ENCODE data around the gene BICD1.

BICD1 gene

DNA sequence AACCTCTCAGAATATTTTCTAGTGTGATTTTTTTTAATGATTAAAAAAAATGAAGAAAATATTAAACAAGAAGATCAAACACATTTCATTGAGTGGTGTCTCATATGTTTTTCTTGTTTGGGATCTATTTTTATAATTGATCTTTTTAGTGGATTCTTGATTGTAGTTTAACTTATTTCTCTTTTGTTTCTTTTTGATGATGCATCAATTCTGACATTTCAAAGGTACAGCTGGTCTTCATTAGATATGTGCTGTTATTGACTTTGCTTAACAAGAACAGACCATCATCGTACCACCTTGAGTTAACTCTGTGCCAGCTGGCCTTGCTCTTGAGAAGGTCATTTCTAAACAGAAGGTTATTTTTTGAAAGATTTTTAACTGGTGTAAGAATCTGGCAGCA, 246.9 kb downstream of the BICD1 start:
- no peak for DNase-seq

DNA sequence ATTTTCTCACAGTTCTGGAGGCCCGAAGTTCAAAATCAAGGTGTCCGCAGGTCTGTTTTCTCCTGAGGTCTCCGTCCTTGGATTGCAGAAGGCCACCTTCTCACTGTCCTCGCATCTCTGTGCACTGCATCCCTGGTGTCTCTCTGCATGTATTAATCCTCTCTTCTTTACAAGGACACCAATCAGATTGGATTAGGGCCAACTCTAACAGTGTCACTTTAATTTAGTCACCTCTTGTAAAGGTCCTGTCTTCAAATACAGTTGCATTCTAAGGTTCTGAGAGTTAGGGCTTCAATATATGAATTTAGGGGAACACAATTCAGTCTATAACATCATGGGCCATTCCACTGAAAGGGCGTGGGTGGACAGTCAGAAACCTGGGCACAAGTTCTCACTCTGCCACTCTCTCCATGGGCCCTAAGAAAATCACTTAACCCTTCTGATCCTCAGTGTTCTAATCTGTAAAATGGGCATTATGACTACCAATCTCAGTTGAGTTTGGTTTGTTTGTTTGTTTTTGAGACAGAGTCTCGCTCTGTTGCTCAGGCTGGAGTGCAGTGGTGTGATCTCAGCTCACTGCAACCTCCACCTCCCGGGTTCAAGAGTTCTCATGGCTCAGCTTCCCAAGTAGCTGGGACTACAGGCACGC, 251.1 kb downstream of the BICD1 start:
- DNase-seq = no peak

DNA sequence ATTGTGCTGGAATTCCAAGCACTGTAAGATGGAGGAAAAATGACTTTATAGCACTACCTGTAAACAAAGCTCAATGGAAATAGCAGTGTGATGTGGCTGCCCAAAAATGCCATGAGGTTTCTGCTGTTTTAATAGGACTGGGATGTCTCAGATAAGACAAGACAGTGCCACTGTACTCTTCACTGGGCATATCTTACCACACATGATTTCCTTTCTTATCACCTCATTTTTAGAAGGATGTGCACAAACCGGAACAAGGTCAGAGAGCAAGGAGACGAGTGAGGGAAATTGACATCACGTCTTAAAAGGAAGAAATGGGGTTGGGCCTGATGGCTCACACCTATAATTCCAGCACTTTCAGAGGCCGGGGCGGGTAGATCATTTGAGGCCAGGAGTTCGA, 254.3 kb downstream of the BICD1 start:
- no peak for DNase-seq

DNA sequence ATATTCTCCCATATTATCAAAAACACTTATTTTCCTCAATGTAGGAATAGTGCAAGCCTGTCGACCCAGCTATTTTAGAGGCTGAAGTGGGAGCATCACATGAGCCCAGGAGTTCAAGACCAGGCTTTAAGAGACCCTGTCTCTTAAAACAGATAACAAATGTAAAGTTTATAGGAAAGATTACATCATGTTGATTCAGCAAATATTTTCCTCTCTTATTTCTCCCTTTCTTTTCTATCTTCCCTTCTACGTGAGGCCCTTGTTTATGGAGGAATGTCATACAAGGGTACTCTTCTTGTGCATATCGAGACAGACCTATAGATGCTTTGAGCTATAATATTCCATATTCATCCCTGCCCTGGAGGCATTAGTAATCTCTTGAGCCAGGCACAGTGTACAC, 256.2 kb downstream of the BICD1 start:
- DNase-seq = no peak

DNA sequence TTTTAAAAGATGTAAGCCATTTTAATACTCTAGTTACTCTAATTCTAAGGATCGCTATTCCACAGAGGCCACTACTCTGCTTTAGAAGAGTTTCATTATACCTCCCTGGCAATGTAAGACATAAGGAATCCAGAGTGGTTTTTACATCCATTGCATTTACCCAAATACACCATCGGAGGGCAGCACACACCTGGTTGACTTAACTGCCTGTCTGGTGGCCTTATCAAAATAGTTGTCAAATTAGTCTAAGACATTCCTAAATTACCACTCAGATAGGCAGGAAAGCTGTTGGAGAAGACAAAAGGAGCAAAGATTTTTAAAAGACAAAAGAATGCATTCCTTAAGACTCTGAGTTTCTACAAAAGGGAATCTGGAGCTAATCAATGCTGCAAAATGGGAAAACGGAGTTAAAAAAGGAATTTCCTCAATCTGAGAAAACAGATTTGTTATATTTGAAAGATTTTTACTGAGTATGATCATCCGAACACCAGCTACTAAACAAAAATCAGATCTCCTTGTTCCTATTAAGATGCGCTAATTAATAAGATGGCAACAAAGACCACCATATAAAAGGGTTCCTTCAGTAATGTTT, 258.9 kb downstream of the BICD1 start:
- peak; percentile 18 for DNase-seq

DNA sequence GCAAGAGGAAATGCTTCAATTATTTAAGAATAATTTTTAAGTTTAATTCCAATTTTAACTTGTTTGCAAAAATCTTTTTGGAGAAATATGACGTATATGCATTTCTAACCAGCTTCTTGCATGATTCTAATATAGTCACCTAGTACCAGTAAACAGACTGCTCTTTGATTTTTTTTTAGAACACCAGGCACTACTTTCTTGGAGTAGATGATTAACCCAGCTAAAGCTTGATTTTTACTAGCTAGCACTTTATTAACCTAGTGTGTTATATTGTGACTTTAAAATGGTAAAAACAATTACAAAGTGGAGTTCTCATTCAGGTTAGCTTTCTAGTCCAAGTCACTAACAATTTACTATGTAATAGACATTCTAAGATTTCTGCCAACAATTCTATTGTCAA, 260.1 kb downstream of the BICD1 start:
- no peak for DNase-seq

DNA sequence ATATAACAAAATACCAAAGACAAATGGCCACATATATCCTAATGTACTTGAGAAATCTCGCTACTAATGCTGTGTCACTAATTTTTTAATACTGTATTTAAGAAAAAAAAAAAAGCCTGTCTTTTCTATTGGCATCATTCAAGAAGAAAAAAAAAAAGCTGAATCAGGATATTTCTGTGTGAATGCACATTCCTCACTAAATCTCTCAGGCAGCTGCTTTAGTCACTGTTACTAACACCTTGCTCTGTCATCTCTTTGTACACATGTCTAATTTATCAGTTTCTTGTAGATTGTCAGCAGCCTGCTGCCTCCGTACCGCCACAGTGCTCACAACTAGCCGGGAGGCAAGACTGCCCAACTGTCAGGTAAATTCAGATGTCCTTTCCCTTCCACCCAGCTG, 260.7 kb downstream of the BICD1 start:
- DNase-seq = no peak

DNA sequence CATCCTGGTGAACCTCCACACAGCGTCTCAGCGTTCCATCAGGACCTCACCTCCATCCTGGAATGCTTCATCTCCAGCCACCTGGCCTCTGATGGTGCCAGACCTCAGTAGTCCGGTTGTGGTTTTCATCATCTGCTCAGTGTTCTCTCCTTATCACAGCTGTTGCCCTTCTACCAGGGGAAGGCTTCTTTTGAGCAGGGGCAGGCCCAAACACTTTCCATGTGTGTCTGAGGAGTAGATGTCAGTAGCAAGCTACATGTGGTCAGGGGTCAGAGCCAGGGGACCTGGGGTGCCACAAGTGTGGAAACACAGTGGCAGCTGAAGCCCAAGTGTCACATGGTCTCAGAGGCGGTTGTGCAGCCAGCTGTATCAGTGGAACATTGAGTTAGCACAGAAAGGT, 262.6 kb downstream of the BICD1 start:
- no peak for DNase-seq

DNA sequence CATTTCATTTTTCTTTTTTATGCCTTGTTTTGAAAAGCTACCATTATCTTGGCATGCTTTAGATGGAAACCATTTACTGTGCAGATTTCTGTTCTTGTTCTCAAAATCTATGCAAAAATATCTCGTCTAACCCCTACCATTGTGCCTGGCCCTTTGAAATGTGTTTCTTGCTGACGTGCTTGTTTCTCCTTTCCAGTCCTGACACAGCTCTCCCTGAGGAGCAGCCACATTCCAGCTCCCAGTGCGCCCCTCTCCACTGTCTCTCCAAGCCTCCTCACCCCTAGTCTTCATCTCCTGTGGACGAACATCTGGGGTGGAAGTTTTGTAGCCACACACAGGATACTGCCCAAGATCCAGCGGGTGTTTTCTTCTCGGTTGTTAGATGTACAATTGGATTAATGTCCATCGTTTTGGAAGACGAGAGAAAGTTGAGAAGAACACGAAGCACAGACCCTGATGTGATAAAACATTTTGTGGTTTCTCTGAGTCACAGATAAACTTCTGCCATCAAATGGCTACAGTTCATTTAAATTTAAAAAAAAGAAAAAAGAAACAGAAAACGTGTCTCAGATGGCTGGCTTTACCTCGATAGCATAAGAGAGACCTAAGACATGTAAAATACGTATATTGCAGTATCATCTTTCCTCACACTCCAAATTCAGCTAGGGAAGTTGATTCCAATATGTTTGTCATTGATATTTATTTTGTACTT, 270.9 kb downstream of the BICD1 start:
- DNase-seq = no peak

DNA sequence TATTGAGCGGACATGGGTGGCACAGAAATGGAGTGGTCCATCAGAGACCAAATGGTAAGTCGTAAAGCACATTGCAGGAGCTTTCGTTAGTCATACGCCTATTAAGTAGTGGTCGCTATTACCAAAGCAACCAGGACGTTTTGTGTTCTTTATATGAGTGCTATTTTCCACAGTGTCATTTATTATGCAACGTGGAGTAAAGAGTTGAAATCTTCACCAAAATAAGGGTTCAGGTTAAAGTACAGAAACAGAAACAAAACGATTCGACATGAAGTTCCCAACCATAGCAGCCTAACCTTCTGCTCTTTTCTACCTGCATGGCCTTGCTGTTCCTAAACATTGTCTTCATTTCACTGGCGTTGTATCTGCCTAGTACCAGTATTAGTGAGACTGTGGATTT, 272.6 kb downstream of the BICD1 start:
- no peak for DNase-seq

DNA sequence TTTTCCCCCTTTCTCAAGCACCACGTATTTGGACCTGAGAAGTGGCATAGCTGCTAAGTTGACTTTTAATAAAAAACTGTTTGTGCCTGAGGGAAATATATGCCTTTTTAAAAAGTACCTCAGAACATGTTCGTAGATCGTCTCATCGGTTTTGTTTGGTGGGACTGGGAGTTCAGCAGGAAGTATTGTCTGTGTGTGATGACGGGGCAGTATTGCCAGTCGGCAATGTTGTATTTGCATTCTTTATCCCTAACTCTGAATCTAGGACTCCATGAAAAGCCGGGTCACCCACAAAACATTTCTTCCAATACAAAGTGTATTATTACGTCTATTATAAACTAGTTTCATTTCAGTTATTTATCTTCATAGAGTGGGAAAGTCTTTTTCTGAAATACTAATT, 273.0 kb downstream of the BICD1 start:
- no peak for DNase-seq

DNA sequence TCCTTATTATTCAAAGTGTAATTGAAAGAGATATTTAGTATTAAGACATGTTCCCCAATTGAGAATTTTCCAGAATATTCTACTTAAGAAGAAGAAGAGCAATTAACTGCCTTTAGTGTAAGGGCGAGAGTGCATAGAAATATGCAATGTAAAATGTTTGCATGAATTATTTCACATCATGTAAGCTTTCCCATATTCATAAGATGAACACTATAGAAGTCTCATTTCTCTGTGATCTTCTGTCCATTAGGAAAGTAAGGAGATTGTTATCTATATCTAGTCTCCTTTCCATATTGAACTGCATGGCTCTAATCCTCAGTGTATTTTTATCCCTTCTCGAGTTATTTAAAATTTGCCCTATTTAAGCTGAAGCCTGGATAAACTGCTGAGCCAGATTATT, 275.6 kb downstream of the BICD1 start:
- DNase-seq = no peak

DNA sequence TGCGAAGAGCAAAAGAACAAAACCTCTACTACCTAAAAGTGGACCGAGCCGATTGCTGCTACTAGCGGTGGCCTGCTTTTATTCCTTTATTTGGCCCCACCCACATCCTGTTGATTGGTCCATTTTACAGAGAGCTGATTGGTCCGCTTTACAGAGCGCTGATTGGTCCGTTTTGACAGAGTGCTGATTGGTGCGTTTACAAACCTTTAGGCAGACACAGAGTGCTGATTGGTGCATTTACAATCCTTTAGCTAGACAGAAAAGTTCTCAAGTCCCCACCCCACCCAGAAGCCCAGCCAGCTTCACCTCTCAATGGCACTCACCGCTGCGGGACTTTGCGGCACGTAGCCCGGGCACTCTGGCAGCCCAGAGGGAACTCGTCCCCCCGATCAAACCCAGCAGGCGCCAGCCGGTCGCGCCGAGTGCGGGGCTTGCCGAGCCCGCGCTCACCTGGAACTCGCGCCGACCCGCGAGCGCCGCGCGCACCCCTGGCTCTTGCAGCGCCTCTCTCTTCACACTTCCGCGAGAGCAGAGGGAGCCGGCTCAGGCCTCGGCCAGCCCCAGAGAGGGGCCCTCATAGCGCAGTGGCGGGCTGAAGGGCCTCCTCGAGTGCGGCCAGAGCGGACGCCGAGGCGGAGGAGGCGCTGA, 284.0 kb downstream of the BICD1 start:
- DNase-seq = peak; percentile 67

DNA sequence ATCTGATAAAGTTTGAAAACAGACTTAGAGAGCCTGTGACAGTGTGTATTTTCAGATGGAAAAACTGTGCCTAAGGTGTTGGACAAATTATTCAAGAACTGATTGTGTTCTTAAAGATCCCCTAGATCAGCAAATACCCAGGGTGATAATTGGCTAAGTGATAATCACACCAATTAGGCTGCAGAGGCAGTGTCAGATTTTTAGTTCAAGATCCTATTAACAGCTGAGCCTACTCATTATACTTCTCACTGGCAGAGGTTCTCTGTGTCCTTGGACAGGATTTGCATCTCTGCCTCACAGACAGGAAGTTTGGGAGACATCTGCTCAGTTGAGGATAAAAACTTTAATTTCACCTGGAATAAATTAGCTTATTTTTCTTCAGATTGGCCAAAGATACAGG, 288.4 kb downstream of the BICD1 start:
- no peak for DNase-seq

DNA sequence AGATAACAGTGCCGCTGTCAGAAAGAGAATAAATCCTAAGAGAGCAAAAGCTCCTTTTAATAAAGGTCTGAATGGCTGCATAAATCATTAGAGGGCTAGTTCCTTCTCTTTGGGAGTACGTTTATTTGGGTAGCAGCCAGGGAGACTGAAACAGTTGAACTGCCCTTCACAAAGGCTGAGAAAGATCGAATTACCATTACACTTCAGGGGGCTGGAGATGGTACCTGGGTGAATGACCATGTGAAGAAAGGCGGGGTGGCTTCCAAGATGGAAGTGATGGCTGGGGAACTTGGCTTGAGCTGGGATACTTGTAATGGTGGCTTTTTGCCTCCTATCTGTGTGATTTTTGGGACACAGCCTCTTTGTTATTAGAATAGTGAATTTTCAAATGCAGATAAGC, 291.0 kb downstream of the BICD1 start:
- DNase-seq = no peak

DNA sequence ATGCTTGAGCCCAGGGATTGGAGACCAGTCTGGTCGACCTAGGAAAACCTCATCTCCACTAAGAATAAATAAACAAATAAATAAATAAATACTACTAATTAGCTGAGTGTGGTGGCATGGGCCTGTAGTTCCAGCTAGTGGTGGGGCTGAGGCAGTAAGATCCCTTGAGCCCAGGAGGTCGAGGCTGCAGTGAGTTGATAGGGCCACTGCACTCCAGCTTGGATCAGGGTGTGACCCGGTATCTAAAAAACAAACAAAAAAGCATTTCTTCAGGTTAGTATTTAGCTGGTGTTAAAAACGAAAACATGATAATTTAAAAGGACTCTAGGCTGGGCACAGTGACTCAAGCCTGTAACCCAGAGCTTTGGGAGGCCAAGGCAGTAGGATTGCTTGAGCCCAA, 291.5 kb downstream of the BICD1 start:
- DNase-seq = no peak

DNA sequence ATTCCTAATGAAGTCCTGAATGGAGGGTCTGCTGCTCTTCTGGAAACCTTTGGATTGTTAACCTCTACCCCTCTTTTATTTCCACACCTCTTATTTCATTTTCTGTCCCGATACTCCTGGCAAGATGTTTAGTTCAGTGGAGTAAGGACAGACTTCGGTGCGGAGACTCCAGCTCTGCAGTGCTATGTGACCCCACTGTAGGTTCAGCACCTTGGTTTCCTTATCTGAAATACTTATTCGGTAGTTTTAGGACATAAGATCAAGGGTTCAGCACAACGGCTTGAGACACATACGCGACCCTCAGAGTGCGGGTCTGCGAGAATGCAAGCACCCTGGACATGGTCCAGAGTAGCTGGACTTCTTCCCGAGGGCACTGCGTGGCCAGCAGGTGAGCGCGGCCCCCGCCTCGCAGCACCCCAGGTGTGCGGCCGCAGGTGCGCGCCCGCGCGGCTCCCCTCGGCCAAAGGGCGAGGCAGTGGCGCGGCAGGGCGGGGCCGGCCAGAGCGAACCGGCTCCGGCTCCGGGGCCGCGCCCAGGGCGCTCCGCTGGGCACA, 292.2 kb downstream of the BICD1 start:
- DNase-seq = peak; percentile 62

DNA sequence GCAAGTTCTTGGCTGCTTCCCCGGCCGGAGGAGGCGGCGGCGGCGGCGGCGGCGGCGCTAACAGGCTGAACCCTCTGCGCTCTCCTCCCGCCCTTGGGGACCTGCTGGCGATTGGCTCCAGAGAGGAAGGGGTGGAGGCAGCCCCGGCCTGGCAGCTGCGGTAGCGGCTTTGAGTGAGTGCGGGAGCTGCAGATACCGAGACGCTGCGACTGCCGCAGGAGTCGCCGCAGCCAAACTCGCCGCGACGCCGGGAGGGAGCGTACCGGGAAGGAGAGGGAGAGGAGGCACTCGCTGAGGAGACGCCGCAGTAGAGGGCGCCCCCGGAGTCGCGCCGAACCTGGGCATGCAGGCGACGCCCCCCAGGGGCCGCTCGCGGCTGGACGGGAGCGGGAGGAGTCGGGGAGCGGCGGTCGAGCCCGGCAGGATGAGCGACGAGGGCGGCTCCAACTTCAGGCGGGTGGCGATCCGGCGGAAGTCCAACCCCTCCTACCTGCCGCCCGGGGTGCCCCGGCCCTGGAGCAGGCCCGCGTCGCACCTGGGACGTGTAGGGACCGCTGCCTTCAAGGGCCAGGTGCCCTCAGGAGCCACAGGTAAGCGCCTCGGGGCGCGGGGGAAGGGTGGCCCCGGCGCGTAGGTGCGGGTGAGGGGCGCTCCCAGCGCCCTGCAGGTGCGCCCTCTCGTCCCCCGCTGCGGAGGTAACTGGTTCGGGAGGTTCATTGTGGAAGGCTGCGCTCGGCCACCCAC, 292.9 kb downstream of the BICD1 start, which contains the start of gene FGD4:
TSS of gene FGD4 (plus strand) at position 189 of the 744 bp plus-strand sequence.
- DNase-seq = peak; percentile 95

DNA sequence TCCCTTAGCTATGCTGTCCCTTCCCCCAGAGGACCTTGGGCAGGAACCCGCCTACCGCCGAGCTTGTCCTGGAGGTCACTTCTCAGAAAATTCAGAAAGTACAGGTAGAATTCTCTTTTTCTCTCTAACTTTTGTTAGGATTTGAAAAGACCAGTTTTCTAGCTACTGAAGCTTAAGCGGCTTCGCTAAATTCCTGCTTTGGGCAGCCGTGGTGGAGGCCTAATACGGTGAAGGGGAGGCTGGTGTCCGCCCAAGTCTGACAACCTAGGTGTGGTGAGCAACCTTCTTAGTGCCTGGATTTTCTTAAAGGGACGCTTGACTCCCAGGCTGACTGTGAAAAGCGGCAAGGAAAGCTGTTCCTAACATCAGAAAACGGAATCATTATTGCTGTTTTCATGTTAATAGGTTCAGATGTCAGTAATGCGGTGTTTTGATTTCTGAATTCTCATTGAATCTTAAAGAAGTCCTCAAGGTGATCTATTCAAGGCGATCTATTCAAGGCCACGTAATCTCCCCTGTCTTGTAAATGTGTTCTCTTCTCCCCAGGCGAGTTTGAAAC, 293.5 kb downstream of the BICD1 start:
- DNase-seq = no peak

DNA sequence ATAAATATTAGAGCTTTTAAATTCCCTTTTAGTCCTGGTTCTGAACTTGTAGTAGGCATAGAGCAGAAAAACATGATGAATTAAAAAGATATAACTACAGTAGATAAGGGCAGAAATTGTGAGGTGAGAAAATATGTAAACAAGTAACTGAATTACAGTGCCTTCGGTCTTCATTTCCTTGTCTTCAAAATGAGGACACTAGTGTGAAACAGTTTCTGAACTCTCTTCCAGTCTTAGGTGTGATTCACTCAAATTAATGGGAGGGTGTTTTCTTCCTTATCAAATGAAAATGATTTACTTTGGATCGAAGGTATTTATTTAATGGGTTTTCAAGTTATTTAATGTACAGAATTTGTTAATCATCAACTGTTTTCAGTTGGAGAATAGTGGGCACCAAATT, 294.2 kb downstream of the BICD1 start:
- DNase-seq = no peak

DNA sequence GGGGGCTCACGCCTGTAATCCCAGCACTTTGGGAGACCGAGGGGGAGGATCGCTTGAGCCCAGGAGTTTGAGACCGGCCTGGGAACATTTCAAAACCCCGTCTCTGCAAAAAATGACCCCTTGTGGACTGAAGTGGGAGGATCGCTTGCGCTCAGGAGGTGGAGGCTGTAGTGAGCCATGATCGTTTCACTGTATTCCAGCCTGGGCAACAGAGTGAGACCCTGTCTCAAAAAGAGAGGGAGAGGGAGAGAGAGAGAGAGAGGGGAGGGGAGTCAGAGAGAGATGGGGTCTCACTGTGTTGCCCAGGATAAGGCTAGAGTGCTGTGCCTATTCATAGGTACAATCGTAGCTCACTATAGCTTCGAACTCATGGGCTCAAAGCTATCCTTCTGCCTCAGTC, 295.5 kb downstream of the BICD1 start:
- no peak for DNase-seq

DNA sequence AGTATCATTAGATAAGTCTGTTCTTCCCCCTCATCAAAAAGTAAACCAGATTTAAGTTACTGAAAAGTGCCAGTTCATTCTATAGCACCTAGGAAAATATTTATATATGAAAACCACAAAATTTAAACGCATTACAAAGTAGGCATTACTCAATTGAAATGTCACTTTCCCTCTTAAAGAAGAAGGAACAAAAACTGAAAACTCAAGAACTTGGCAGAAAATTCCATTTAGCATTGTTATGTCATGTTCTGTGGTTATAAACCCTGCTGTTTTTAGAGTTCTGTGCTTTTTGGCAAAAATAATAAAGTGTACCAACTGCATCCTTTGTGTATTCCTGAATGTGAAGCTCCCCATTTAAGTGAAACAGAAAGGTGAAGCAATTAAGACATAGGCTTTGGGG, 296.3 kb downstream of the BICD1 start:
- no peak for DNase-seq
